CD4-positive, alpha-beta T cell treated with Interleukin-6 for 4 hours (primary cell): ENCODE data around the gene VTI1A.

Source experiments
- DNase-seq: peaks from one replicate; pipeline ENCODE4 v3.0.0-alpha.2; 2020; ENCODE audit warnings: mixed read lengths

Gene VTI1A

GRCh38 chr10:112649006-112649821, 202.2 kb downstream of the VTI1A start:
- no peak for DNase-seq

- no peak for DNase-seq
These were observed 202.8 kb downstream of the VTI1A start for GRCh38 chr10:112649822-112650152.

GRCh38 chr10:112650588-112651030, 203.6 kb downstream of the VTI1A start:
- DNase-seq, result no peak

GRCh38 chr10:112653215-112653614, 206.2 kb downstream of the VTI1A start:
- no peak for DNase-seq

- DNase-seq, result no peak
These were observed 206.8 kb downstream of the VTI1A start for GRCh38 chr10:112653851-112654250.

- no peak for DNase-seq
These were observed 207.8 kb downstream of the VTI1A start for GRCh38 chr10:112654794-112655193.

- no peak for DNase-seq
These were observed 208.7 kb downstream of the VTI1A start for GRCh38 chr10:112655722-112656121.

GRCh38 chr10:112658465-112658864, 211.4 kb downstream of the VTI1A start:
- no peak for DNase-seq

- no peak for DNase-seq
These were observed 212.1 kb downstream of the VTI1A start for GRCh38 chr10:112658900-112659638.

GRCh38 chr10:112663234-112664125, 216.5 kb downstream of the VTI1A start:
- DNase-seq, result no peak

GRCh38 chr10:112666094-112666493, 219.1 kb downstream of the VTI1A start:
- DNase-seq, result no peak

GRCh38 chr10:112669989-112670388, 223.0 kb downstream of the VTI1A start:
- DNase-seq, result no peak

GRCh38 chr10:112671743-112672142, 224.7 kb downstream of the VTI1A start:
- DNase-seq, result no peak

GRCh38 chr10:112672706-112673105, 225.7 kb downstream of the VTI1A start:
- DNase-seq, result no peak

GRCh38 chr10:112675560-112676083, 228.6 kb downstream of the VTI1A start:
- DNase-seq, result no peak

GRCh38 chr10:112677689-112678088, 230.7 kb downstream of the VTI1A start:
- DNase-seq, result no peak

GRCh38 chr10:112678581-112678980, 231.6 kb downstream of the VTI1A start:
- no peak for DNase-seq

- DNase-seq, result no peak
These were observed 232.0 kb downstream of the VTI1A start for GRCh38 chr10:112678987-112679386.

- no peak for DNase-seq
These were observed 232.4 kb downstream of the VTI1A start for GRCh38 chr10:112679392-112679791.

- DNase-seq, result no peak
These were observed 233.6 kb downstream of the VTI1A start for GRCh38 chr10:112680586-112680985.

- no peak for DNase-seq
These were observed 240.6 kb downstream of the VTI1A start for GRCh38 chr10:112687647-112688046.

- no peak for DNase-seq
These were observed 242.5 kb downstream of the VTI1A start for GRCh38 chr10:112689327-112690072.
